Endothelial cell of umbilical vein (primary cell): Measurements from ENCODE around the gene LIN28A. TPM values are rescaled to one million over a fixed set of nuclear protein-coding genes. Genes with fewer than 3 reads are reported as not detected.

Experiments
- BruUV-seq: library from RNA; stranded (reverse); fragments of 400-500 nt; replicated peaks from 2 replicates; lab custom pipeline; 2021; lab: Mats Ljungman, UMichigan
- CTCF ChIA-PET: fragments of 300-600, 350-600 bp; sonication (Branson Sonifier 250); formaldehyde crosslinking; loops from one replicate; lab custom pipeline; 2021; ENCODE audit warnings: antibody characterized with exemption, inconsistent platforms; lab: Charles Lee
- POLR2A ChIA-PET: fragments of 300-600, 350-600 bp; sonication (Branson Sonifier 250); formaldehyde crosslinking; loops from one replicate; lab custom pipeline; 2021; ENCODE audit warnings: antibody characterized with exemption, inconsistent platforms; lab: Charles Lee
- DNase-seq: peaks from one replicate; pipeline ENCODE4 v3.0.0-alpha.2; 2011; ENCODE audit warnings: low read depth, low spot score
- FAIRE-seq: peaks from 2 replicates; lab custom pipeline; 2011; peaks lifted over from hg19 to GRCh38; lab: Jason Lieb, UNC
- H2AFZ ChIP-seq: 2 replicates; pipeline ENCODE4 v1.6.0; 2012; ENCODE audit warnings: low read depth, low read length, control low read depth, inconsistent platforms
- H3K27ac ChIP-seq: 2 replicates; pipeline ENCODE4 v1.5.1; 2011; ENCODE audit warnings: low read depth, mild to moderate bottlenecking, control low read depth, low read length, moderate library complexity; ENCODE audit not compliant: insufficient read depth
- H3K27me3 ChIP-seq, 2 experiments: 2 replicates each; pipeline versions ENCODE4 v1.6.0 to v1.6.1; 2011; ENCODE audit warnings: low read length in 2 of 2, mixed read lengths in 1 of 2; ENCODE audit not compliant: control insufficient read depth in 2 of 2, insufficient read depth in 2 of 2
- H3K36me3 ChIP-seq, 2 experiments: 2 replicates in 1 of 2; 3 replicates in 1 of 2; pipeline ENCODE4 v1.5.1; 2011; ENCODE audit warnings: low read length in 2 of 2, mild to moderate bottlenecking in 1 of 2, moderate library complexity in 1 of 2; ENCODE audit not compliant: control insufficient read depth in 2 of 2, insufficient read depth in 2 of 2; ENCODE audit errors: extremely low read depth in 1 of 2
- H3K4me1 ChIP-seq: 3 replicates; pipeline ENCODE4 v1.5.1; 2011; ENCODE audit warnings: mild to moderate bottlenecking, low read length; ENCODE audit not compliant: control insufficient read depth, insufficient read depth; ENCODE audit errors: extremely low read depth
- H3K4me2 ChIP-seq: 2 replicates; pipeline ENCODE4 v1.6.1; 2011; ENCODE audit warnings: low read length, control low read depth, mixed read lengths; ENCODE audit not compliant: insufficient read depth
- H3K4me3 ChIP-seq, 3 experiments: fragments of 200-600 bp in 1 of 3; sonication (generic), shearing (Covaris generic) in 1 of 3; replicated peaks in 1 of 3; 2 replicates each; pipeline ENCODE4 v1.5.1; 2011 to 2016; ENCODE audit warnings: control low read depth in 3 of 3, low read length in 3 of 3, mild to moderate bottlenecking in 2 of 3, inconsistent platforms in 1 of 3, low read depth in 1 of 3, moderate library complexity in 1 of 3; ENCODE audit not compliant: insufficient read depth in 1 of 3
- H3K79me2 ChIP-seq: 2 replicates; pipeline ENCODE4 v1.6.0; 2012; ENCODE audit warnings: low read length, inconsistent platforms; ENCODE audit not compliant: control insufficient read depth, insufficient read depth
- H3K9ac ChIP-seq: replicated peaks from 2 replicates; pipeline ENCODE3; 2011; ENCODE audit warnings: low read length, control low read depth; ENCODE audit not compliant: insufficient read depth; ENCODE audit errors: extremely low read depth
- H3K9me1 ChIP-seq: replicated peaks from 3 replicates; pipeline ENCODE4 v1.6.0; 2011; ENCODE audit warnings: mild to moderate bottlenecking, low read length; ENCODE audit not compliant: control insufficient read depth, insufficient read depth; ENCODE audit errors: extremely low read depth
- H3K9me3 ChIP-seq: replicated peaks from 2 replicates; pipeline ENCODE4 v1.5.1; 2012; ENCODE audit warnings: low read length, inconsistent platforms; ENCODE audit not compliant: control insufficient read depth, insufficient read depth
- H4K20me1 ChIP-seq: replicated peaks from 2 replicates; pipeline ENCODE3; 2011; ENCODE audit warnings: mild to moderate bottlenecking, low read length; ENCODE audit not compliant: control insufficient read depth, insufficient read depth; ENCODE audit errors: extremely low read depth
- EZH2 ChIP-seq: IDR thresholded peaks from 2 replicates; pipeline ENCODE4 v1.6.1; 2012; ENCODE audit warnings: borderline replicate concordance, low read depth, mild to moderate bottlenecking, moderate library complexity, low read length, inconsistent platforms; ENCODE audit not compliant: severe bottlenecking
- FOS ChIP-seq: IDR thresholded peaks from 2 replicates; pipeline ENCODE4 v1.6.1; 2011; ENCODE audit warnings: mild to moderate bottlenecking, low read length, moderate library complexity, borderline replicate concordance; ENCODE audit not compliant: insufficient read depth
- GATA2 ChIP-seq: IDR thresholded peaks from 2 replicates; pipeline ENCODE4 v1.7.0; 2011; ENCODE audit warnings: low read depth, mild to moderate bottlenecking, moderate library complexity, mixed read lengths, low read length; ENCODE audit not compliant: insufficient read length, insufficient read depth
- JUN ChIP-seq: IDR thresholded peaks from 2 replicates; pipeline ENCODE4 v1.6.1; 2011; ENCODE audit warnings: borderline replicate concordance, low read depth; ENCODE audit not compliant: insufficient read length, insufficient read depth
- MYC ChIP-seq: IDR thresholded peaks from one replicate; pipeline ENCODE4 v1.6.1; 2011; ENCODE audit warnings: mild to moderate bottlenecking, low read depth, low read length
- POLR2A ChIP-seq: IDR thresholded peaks from 2 replicates; pipeline ENCODE4 v1.6.1; 2012; ENCODE audit warnings: low read depth, mild to moderate bottlenecking, control low read depth, low read length
- POLR2AphosphoS5 ChIP-seq: IDR thresholded peaks from 2 replicates; pipeline ENCODE4 v1.6.1; 2012; ENCODE audit warnings: low read depth, mild to moderate bottlenecking, control low read depth, low read length, moderate library complexity; ENCODE audit not compliant: insufficient read depth
- dilution Hi-C: fragments of 300-500 bp; cut with MboI; formaldehyde crosslinking; loops from one replicate; pipeline ENCODE4 v1.15.0; 2019; ENCODE audit warnings: low sequenced_read_pairs; ENCODE audit not compliant: extremely low pct_ligation_motif_present
- intact Hi-C: fragments of 100-400 bp; cut with micrococcal nuclease; formaldehyde crosslinking; loops from one replicate; pipeline ENCODE4 v1.10.0; 2022
- polyA plus RNA-seq, 4 experiments: library from polyadenylated mRNA; depleted of rRNA in 3 of 4; stranded (reverse) in 3 of 4; unstranded in 1 of 4; fragments of >200 nt; gene quantifications; 2 replicates each; pipeline versions ENCODE4 v1.2.1 to v1.2.3, GENCODE V29; 2011 to 2012; ENCODE audit warnings: missing spikeins in 1 of 4
- total RNA-seq: library from RNA; stranded (reverse); gene quantifications from 2 replicates; pipeline ENCODE4 v1.2.3, GENCODE V29; 2021
- TF ChIP-seq, protein P1 (sequence below): IDR thresholded peaks from 2 replicates; pipeline ENCODE4 v1.6.1; 2011; ENCODE audit not compliant: insufficient read depth, insufficient read length
- TF ChIP-seq, protein P2 (sequence below), 2 donors: IDR thresholded peaks; 1 replicate in 1 of 2; 2 replicates in 1 of 2; pipeline ENCODE4 v1.5.1; 2011; ENCODE audit warnings: low read length in 2 of 2, mild to moderate bottlenecking in 2 of 2, moderate library complexity in 2 of 2, control low read depth in 1 of 2, inconsistent platforms in 1 of 2, low read depth in 1 of 2; ENCODE audit not compliant: insufficient read depth in 1 of 2; ENCODE audit errors: extremely low read depth in 1 of 2

The LIN28A gene
- total and polyA plus RNA-seq, 2 donors (not counting 3 experiments of a cell fraction or from before 2014, with no cell fraction given): 0.11 TPM; not detected in 1

DNA sequence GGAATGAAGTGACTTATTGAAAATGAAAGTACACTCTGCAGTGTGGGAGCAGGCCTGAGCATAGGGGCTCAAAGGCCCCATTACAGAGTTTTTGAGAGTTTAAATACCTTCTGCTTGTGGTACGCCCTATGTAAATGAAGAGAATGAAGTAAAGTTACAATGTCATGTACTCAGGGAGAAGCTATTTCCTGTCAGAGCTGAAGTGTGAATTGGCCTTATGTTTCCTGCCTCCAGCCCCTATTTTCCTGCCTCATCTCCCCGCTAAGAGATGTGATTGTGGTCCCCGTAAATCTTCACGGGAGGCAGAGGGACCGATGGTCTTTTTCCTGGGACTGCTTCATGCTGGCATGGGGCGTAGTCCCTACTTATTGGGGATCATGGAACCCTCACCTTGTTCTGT, 35.5 kb upstream of the LIN28A start:
- ChIA-PET CTCF (interaction anchor here (1.3 to 2.8 kb wide), 3 partner anchors 10 to 42 kb away, joined by 3 to 11 read pairs (median 9); no protein-coding TSS in a partner anchor), POLR2A (no interaction called here)
- no peak for FAIRE-seq
- TF ChIP-seq MYC (no peak), POLR2AphosphoS5 (no peak), JUN (no peak), EZH2 (no peak), FOS (no peak), GATA2 (no peak), POLR2A (no peak)
- TF ChIP-seq, protein P1, sequence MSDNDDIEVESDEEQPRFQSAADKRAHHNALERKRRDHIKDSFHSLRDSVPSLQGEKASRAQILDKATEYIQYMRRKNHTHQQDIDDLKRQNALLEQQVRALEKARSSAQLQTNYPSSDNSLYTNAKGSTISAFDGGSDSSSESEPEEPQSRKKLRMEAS: no peak
- TF ChIP-seq, protein P2, sequence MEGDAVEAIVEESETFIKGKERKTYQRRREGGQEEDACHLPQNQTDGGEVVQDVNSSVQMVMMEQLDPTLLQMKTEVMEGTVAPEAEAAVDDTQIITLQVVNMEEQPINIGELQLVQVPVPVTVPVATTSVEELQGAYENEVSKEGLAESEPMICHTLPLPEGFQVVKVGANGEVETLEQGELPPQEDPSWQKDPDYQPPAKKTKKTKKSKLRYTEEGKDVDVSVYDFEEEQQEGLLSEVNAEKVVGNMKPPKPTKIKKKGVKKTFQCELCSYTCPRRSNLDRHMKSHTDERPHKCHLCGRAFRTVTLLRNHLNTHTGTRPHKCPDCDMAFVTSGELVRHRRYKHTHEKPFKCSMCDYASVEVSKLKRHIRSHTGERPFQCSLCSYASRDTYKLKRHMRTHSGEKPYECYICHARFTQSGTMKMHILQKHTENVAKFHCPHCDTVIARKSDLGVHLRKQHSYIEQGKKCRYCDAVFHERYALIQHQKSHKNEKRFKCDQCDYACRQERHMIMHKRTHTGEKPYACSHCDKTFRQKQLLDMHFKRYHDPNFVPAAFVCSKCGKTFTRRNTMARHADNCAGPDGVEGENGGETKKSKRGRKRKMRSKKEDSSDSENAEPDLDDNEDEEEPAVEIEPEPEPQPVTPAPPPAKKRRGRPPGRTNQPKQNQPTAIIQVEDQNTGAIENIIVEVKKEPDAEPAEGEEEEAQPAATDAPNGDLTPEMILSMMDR (IDR thresholded peaks at IDR 0.05; ENCODE audit: extremely low read depth in 1 of 2, insufficient read depth in 1 of 2, low read depth in 1 of 2, low read length in 2 of 2): no peak
- intact Hi-C loops: no loop called here
- dilution Hi-C loops: no loop called here
- H3K9me3 ChIP-seq: no peaks in the 10 kb centered on the region
- peaks cover 0 to 2% of the 10 kb centered on the region in 2 experiments for H3K27me3 ChIP-seq
- H3K36me3 ChIP-seq: no peaks in the 10 kb centered on the region
- no peak overlapping the region for H3K27ac ChIP-seq
- H4K20me1 ChIP-seq: no peaks in the 10 kb centered on the region
- H3K9ac ChIP-seq: no peak overlapping the region
- no peak overlapping the region for H3K4me2 ChIP-seq
- no peak overlapping the region for H2AFZ ChIP-seq
- peaks cover 4% of the 10 kb centered on the region for H3K4me1 ChIP-seq
- no peak overlapping the region for H3K4me3 ChIP-seq
- no peak for DNase-seq
- no TSS peak for BruUV-seq
- no peaks in the 10 kb centered on the region for H3K9me1 ChIP-seq
- H3K79me2 ChIP-seq: no peaks in the 10 kb centered on the region
